B cell (primary cell): ENCODE data around the gene IKBKE. TPM values are rescaled to one million over a fixed set of nuclear protein-coding genes. Genes with fewer than 3 reads are reported as not detected.

ENCODE experiments used
- ATAC-seq: fragments of 200-7000 bp; cut with Tn5 transposase; one replicate; pipeline ENCODE4 v1.10.0; 2021; ENCODE audit warnings: low read depth, mild to moderate bottlenecking, moderate number of reproducible peaks, moderate library complexity
- CTCF ChIA-PET: fragments of 350-600 bp; sonication (Branson Sonifier 250); formaldehyde crosslinking; loops from one replicate; lab custom pipeline; 2021; ENCODE audit warnings: antibody characterized with exemption, inconsistent platforms; lab: Charles Lee
- POLR2A ChIA-PET: fragments of 350-600 bp; sonication (Branson Sonifier 250); formaldehyde crosslinking; loops from one replicate; lab custom pipeline; 2021; ENCODE audit warnings: antibody characterized with exemption; lab: Charles Lee
- DNase-seq: peaks from one replicate; pipeline ENCODE4 v3.0.0; 2013
- H2AFZ ChIP-seq: 2 replicates; pipeline ENCODE4 v1.6.1; 2012; ENCODE audit warnings: mild to moderate bottlenecking, low read depth, low read length; ENCODE audit not compliant: insufficient read depth, poor library complexity, severe bottlenecking
- H3K27ac ChIP-seq, 2 donors: 1 replicate in 1 of 2; 2 replicates in 1 of 2; pipeline ENCODE4 v1.5.1; 2012 to 2013; ENCODE audit warnings: low read length in 2 of 2, mild to moderate bottlenecking in 2 of 2, moderate library complexity in 1 of 2
- H3K27me3 ChIP-seq, 4 experiments: fragments of 200-600 bp in 1 of 4; sonication (generic) in 1 of 4; replicated peaks in 1 of 4; 1 replicate in 2 of 4; 2 replicates in 2 of 4; pipeline versions ENCODE4 v1.6.1 to v1.7.0; 2013 to 2016; ENCODE audit warnings: low read length in 3 of 4, mild to moderate bottlenecking in 2 of 4, mixed read lengths in 1 of 4, moderate library complexity in 1 of 4; ENCODE audit not compliant: insufficient read depth in 4 of 4, control insufficient read depth in 3 of 4; ENCODE audit errors: control extremely low read depth in 1 of 4
- H3K36me3 ChIP-seq, 2 experiments: replicated peaks in 1 of 2; 1 replicate in 1 of 2; 2 replicates in 1 of 2; pipeline versions ENCODE4 v1.6.1 to v1.7.1; 2013; ENCODE audit warnings: low read length in 1 of 2; ENCODE audit not compliant: insufficient read depth in 2 of 2, control insufficient read depth in 1 of 2; ENCODE audit errors: control extremely low read depth in 1 of 2, extremely low read depth in 1 of 2
- H3K4me1 ChIP-seq, 2 donors: fragments of 200-600 bp in 1 of 2; sonication (generic) in 1 of 2; 1 replicate in 1 of 2; 2 replicates in 1 of 2; pipeline versions ENCODE4 v1.5.1 to v1.6.1; 2013 to 2017; ENCODE audit warnings: low read length in 2 of 2; ENCODE audit not compliant: control insufficient read depth in 2 of 2, insufficient read depth in 2 of 2
- H3K4me2 ChIP-seq: replicated peaks from 2 replicates; pipeline ENCODE3; 2012; ENCODE audit warnings: mild to moderate bottlenecking, low read depth, low read length; ENCODE audit not compliant: poor library complexity, severe bottlenecking
- H3K4me3 ChIP-seq, 5 experiments: fragments of 200-600 bp in 1 of 5; sonication (generic) in 1 of 5; 1 replicate in 3 of 5; 2 replicates in 2 of 5; pipeline versions ENCODE4 v1.5.1 to v1.7.0; 2011 to 2016; ENCODE audit warnings: low read length in 4 of 5, mild to moderate bottlenecking in 4 of 5, low read depth in 2 of 5, control low read depth in 1 of 5, moderate library complexity in 1 of 5; ENCODE audit not compliant: insufficient read depth in 1 of 5; ENCODE audit errors: control extremely low read depth in 1 of 5, extremely low read depth in 1 of 5
- H3K79me2 ChIP-seq: fragments of 200-600 bp; sonication (generic); one replicate; pipeline ENCODE4 v1.6.0; 2016; ENCODE audit warnings: low read length; ENCODE audit not compliant: control insufficient read depth, insufficient read depth
- H3K9ac ChIP-seq: fragments of 200-600 bp; sonication (generic); 2 replicates; pipeline ENCODE4 v1.6.1; 2017; ENCODE audit warnings: mild to moderate bottlenecking, low read length, moderate library complexity
- H3K9me3 ChIP-seq, 3 donors: one replicate each; pipeline versions ENCODE4 v1.6.1 to v1.7.1; 2013; ENCODE audit warnings: low read length in 2 of 3; ENCODE audit not compliant: control insufficient read depth in 2 of 3, insufficient read depth in 1 of 3; ENCODE audit errors: control extremely low read depth in 1 of 3
- H4K20me1 ChIP-seq: 2 replicates; pipeline ENCODE4 v1.6.0; 2012; ENCODE audit warnings: mild to moderate bottlenecking, low read length; ENCODE audit not compliant: insufficient read depth, control insufficient read depth, poor library complexity, severe bottlenecking
- H3K27ac Mint-ChIP-seq: one replicate; pipeline ENCODE4 v1.8.0; 2021; ENCODE audit warnings: mixed read lengths
- H3K27me3 Mint-ChIP-seq: one replicate; pipeline ENCODE4 v1.8.0; 2021; ENCODE audit warnings: mixed read lengths
- H3K4me1 Mint-ChIP-seq: one replicate; pipeline ENCODE4 v1.8.0; 2021; ENCODE audit warnings: mixed read lengths
- H3K4me3 Mint-ChIP-seq: one replicate; pipeline ENCODE4 v1.8.0; 2021; ENCODE audit warnings: mixed read lengths
- H3K9me3 Mint-ChIP-seq: one replicate; pipeline ENCODE4 v1.8.0; 2022; ENCODE audit warnings: mixed read lengths; ENCODE audit not compliant: insufficient read depth
- EZH2 ChIP-seq: IDR thresholded peaks from 2 replicates; pipeline ENCODE4 v1.6.1; 2012; ENCODE audit warnings: borderline replicate concordance, low read depth, mild to moderate bottlenecking, moderate library complexity, low read length; ENCODE audit not compliant: insufficient read depth, poor library complexity, severe bottlenecking
- WGBS: methylation state at CpG from one replicate; pipeline ENCODE4 v1.1.5; 2013; ENCODE audit warnings: missing lambda C conversion rate; ENCODE audit not compliant: insufficient coverage; 5-methylcytosine and 5-hydroxymethylcytosine counted together
- intact Hi-C: fragments of 100-400 bp; cut with micrococcal nuclease; formaldehyde crosslinking; loops from one replicate; pipeline ENCODE4 v1.10.0; 2022
- polyA plus RNA-seq: library from polyadenylated mRNA; depleted of rRNA; stranded (reverse); fragments of >200 nt; gene quantifications from 2 replicates; pipeline ENCODE4 v1.2.3, GENCODE V29; 2012
- total RNA-seq, 2 donors: library from RNA; stranded (reverse); fragments of 120-200 nt in 1 of 2; gene quantifications; 1 replicate in 1 of 2; 2 replicates in 1 of 2; pipeline versions ENCODE4 v1.2.3 to v1.2.4, GENCODE V29; 2013 to 2022
- TF ChIP-seq, protein P1 (sequence below): fragments of 200-600 bp; IDR thresholded peaks from one replicate; pipeline ENCODE4 v1.8.0; 2022; ENCODE audit warnings: antibody characterized with exemption, mild to moderate bottlenecking

IKBKE gene
- total and polyA plus RNA-seq, 2 donors (not counting 1 experiment from before 2014, with no cell fraction given): 40.8 to 55.4 TPM

DNA sequence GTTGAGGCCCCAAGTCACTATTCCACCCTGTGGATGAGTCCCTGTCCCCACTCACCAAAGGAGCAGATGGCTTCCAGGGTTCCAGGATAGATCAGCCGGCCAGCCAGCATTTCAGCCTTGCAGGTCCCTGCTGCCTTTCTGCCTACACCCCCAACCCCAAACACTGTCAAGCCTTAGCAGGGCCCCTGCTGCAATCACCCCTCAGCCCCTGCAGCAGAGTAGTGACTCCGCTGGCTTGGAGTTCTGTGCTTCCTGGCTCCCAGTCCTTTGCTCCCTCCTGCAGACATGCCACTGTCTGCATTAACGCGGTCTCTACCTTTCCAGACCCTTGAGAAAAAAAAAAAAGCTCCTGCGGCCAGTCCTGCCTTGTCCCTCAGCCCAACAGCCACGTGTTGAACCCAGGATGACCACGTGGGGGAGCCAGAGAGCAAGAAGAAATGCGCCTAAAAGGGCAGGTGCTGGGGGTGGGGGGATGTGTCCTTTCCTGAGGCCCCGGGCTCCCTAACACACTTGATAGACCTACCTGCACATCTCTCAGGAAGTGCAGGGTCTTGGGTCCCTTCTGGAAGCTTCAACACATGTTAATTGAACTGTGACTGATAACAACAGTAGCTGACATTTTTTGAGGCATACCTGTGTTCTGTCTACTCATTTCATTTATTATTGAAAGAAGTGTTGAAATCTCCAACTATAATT, 74.4 kb downstream of the IKBKE start:
- Mint-ChIP-seq H3K27me3 (no peaks in the 10 kb centered on the region), H3K27ac (no peak overlapping the region), H3K4me1 (peaks cover 7% of the 10 kb centered on the region), H3K9me3 (no peaks in the 10 kb centered on the region), H3K4me3 (no peak overlapping the region)
- 26% methylated on average over 5 of the region's 9 CpGs for WGBS
- TF ChIP-seq, protein P1, sequence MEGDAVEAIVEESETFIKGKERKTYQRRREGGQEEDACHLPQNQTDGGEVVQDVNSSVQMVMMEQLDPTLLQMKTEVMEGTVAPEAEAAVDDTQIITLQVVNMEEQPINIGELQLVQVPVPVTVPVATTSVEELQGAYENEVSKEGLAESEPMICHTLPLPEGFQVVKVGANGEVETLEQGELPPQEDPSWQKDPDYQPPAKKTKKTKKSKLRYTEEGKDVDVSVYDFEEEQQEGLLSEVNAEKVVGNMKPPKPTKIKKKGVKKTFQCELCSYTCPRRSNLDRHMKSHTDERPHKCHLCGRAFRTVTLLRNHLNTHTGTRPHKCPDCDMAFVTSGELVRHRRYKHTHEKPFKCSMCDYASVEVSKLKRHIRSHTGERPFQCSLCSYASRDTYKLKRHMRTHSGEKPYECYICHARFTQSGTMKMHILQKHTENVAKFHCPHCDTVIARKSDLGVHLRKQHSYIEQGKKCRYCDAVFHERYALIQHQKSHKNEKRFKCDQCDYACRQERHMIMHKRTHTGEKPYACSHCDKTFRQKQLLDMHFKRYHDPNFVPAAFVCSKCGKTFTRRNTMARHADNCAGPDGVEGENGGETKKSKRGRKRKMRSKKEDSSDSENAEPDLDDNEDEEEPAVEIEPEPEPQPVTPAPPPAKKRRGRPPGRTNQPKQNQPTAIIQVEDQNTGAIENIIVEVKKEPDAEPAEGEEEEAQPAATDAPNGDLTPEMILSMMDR: peak; percentile 92
- TF ChIP-seq EZH2: no peak
- Histone ChIP-seq H3K9me3 (no peaks in the 10 kb centered on the region), H3K4me3 (no peak overlapping the region), H3K9ac (no peak overlapping the region), H3K27ac (no peak overlapping the region), H3K36me3 (no peaks in the 10 kb centered on the region), H2AFZ (peak overlapping the region; percentile 14), H3K27me3 (no peaks in the 10 kb centered on the region), H4K20me1 (no peaks in the 10 kb centered on the region), H3K4me1 (peaks cover 0 to 6% of the 10 kb centered on the region in 2 donors), H3K4me2 (peak overlapping the region; percentile 21), H3K79me2 (peaks cover 7% of the 10 kb centered on the region)
- DNase-seq (peak; percentile 84), ATAC-seq (peak; percentile 95)
- POLR2A ChIA-PET: interaction anchor here (0.6 to 2.1 kb wide), 5 partner anchors 13 to 468 kb away, joined by 3 to 18 read pairs (median 5); no protein-coding TSS in a partner anchor
- intact Hi-C loops: loop anchor here (1.0 to 2.0 kb wide), 3 partner anchors 11 to 54 kb away; no protein-coding TSS in a partner anchor
- CTCF ChIA-PET: interaction anchor here (0.6 to 29.7 kb wide), 42 partner anchors 9 to 1259 kb away, joined by 3 to 1018 read pairs (median 6); partner anchors contain the start of genes DYRK3, EIF2D, IKBKE and RASSF5

DNA sequence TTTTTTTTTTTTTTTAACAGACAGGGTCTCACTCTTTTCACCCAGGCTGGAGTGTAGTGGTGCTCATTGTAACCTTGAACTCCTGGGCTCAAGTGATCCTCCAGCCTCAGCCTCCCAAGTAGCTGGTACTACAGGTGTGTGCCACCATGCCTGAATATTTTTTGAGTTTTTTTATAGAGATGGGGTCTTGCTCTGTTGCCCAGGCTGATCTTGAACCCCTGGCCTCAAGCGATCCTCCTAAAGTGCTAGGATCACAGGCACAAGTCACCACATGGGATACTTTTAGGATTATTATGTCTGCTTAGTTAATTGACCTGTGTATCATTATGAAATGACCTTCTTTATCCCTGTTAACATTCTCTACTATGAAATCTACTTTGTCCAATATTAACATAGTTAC, 75.1 kb downstream of the IKBKE start:
- H4K20me1 ChIP-seq: no peaks in the 10 kb centered on the region
- Mint-ChIP-seq H3K27me3 (no peaks in the 10 kb centered on the region), H3K27ac (no peak overlapping the region), H3K4me3 (no peak overlapping the region), H3K9me3 (no peaks in the 10 kb centered on the region), H3K4me1 (peaks cover 7% of the 10 kb centered on the region)
- no peak overlapping the region for H3K27ac ChIP-seq
- peaks cover 0 to 6% of the 10 kb centered on the region in 2 donors for H3K4me1 ChIP-seq
- no peaks in the 10 kb centered on the region for H3K9me3 ChIP-seq
- WGBS: no CpG with 5 or more reads among the region's 1 CpG
- CTCF ChIA-PET: interaction anchor here (0.6 to 29.7 kb wide), 44 partner anchors 10 to 1260 kb away, joined by 3 to 1018 read pairs (median 6); partner anchors contain the start of genes DYRK3, EIF2D, IKBKE and RASSF5
- H3K36me3 ChIP-seq: no peaks in the 10 kb centered on the region
- H3K9ac ChIP-seq: no peak overlapping the region
- no peak overlapping the region for H3K4me2 ChIP-seq
- no peaks in the 10 kb centered on the region for H3K27me3 ChIP-seq
- TF ChIP-seq, protein P1: no peak
- TF ChIP-seq EZH2: no peak
- no peak overlapping the region for H2AFZ ChIP-seq
- intact Hi-C loops: loop anchor here (1.0 to 2.0 kb wide), 3 partner anchors 10 to 55 kb away; no protein-coding TSS in a partner anchor
- POLR2A ChIA-PET: interaction anchor here (0.6 to 2.1 kb wide), 7 partner anchors 11 to 468 kb away, joined by 3 to 18 read pairs (median 3); no protein-coding TSS in a partner anchor
- H3K4me3 ChIP-seq: no peak overlapping the region
- DNase-seq: no peak
- peak; percentile 22 for ATAC-seq
- H3K79me2 ChIP-seq: peaks cover 7% of the 10 kb centered on the region
